SIG-M5 (cell line): ENCODE results near the gene ARID1B.

ENCODE experiments used
- DNase-seq: peaks from one replicate; lab custom pipeline; 2025; lab: John Stamatoyannopoulos, UW

Gene ARID1B

DNA sequence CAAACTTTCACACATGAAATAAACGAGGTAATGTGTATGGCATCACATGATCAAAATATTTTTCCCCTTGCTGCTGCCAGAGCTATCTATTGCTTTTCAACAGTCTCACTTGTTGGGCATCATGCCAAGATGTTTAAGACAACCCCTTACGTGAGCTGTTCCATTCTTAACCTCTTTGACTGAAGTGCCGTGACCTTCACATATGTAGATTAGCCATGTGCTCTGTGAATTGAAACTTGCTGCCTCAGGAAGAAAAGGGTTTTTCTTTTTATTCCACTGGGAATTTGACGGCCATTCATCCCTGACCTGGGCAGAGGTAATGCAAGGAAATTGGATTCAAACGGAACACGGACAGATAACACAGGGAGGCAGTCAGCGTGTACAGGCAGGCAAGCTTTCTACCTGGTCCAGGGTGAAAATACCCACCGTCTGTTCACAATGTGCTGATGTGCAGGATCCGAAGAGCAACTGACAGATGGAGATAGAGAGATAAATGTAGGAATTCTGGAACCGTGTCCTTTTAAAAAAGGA, 14.2 kb downstream of the ARID1B start:
- DNase-seq, result no peak

DNA sequence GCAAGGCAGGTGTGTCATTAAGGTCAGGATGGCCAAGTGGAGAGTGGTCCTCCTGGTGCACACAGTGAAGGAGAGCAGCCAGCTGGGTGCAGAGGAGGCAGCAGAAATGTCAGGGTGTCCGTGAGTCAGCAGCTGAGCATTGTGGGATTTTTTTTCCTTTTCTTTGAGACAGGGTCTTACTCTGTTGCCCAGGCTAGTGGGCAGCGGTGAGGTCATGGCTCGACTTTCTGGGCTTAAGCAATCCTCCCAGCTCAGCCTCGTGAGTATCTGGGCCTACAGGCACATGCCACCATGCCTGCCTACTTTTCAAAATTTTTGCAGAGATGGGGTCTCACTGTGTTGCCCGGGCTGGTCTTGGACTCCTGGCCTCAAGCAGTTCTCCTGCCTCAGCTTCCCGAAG, 16.0 kb downstream of the ARID1B start:
- no peak for DNase-seq

DNA sequence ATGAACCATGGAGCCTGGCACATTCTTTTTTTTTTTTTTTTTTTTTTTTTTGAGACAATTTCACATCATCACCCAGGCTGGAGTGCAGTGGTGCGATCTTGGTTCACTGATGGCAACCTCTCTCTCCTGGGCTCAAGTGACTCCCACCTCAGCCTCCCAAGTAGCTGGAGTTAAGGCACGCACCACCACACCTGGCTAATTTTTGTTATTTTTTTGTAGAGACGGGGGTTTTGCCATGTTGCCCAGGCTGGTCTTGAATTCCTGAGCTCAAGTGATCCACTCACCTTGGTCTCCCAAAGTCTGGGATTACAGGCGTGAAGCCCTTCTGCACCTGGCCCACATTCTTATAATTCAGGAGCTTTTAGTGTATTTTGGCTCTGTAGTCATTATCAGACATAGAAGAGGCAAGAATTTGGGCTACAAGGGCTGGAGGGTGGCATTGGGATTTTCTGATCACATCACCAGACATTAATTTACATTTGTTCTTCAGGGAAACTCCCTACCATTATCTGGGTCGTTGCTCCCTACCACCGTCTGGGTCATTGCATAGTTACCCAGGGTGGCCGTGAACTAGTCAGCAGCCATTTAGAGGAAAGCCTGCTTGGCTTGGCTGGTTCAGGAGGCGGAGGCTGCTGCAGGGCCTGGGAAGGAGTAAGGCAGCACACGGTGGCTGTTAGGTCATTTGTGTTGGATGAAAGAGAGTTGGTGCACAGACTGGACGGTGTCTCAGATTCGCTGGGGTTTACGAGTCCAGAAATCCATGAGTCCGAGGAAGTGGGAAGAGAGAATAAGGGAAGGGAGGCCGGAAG, 17.6 kb downstream of the ARID1B start:
- no peak for DNase-seq

DNA sequence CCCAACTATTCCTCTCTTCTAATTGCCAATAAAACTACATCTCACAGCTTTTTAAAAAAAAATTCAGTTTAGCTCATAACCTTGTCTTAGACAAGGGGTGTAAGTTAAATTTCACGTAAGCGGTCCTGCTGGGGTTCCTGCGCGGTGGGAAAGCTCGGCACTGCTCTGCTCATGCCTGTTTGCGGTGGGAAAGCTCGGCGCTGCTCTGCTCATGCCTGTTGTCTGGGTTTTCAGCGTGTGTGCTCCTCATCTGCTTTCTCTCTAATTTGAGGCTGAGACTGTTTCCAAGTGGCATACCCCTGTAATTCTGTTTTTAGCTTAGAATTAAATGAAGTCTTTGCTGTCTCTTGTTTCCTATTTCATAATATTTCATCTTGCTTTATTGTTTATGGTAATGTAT, 18.6 kb downstream of the ARID1B start:
- DNase-seq, result no peak

- DNase-seq, result no peak
Observed at GRCh38 chr6:156796627-156797026, 19.4 kb downstream of the ARID1B start.

DNA sequence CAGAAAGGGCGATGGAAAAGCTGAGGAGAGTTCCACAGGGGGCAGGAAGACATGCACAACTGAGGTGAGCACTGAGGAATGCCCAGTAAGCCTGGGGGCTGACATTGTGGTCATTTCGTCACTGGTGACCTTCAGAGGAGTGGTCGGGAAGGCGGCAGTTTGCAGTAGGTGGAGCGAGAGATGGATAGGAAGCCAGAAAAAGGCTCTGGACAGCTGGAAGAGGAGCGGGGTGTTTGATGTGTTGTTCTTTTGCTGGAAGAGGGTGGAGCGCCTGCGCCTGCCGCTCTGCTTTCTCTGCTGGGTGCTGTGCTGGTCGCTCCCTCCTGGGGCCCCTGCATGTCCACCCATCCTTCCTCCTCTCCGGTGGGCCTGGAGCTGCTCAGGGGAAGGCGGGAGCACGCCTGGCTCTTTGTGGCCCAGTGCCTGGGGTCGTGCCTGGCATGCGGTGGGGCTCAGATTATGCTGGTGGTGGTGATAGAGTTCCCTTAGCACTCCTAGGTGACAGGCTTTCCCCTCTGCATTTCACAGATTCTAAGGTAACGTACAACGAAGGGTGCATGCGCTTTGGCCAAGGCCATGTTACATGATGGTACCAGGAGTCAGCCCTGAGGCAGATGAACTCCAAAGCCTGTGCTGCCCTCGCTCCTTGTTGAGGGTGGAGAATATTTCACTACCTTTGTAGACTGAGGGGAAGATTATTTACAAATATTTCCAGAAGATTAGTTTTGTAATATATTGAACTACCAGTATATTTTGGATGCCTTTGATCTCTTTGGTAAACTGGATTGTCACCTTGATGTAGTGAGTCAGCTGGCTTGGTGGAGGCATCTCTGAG, 20.9 kb downstream of the ARID1B start:
- DNase-seq, result no peak

GRCh38 chr6:156801712-156802111, 24.5 kb downstream of the ARID1B start:
- DNase-seq, result no peak

- DNase-seq, result no peak
Observed at GRCh38 chr6:156803353-156803752, 26.2 kb downstream of the ARID1B start.

DNA sequence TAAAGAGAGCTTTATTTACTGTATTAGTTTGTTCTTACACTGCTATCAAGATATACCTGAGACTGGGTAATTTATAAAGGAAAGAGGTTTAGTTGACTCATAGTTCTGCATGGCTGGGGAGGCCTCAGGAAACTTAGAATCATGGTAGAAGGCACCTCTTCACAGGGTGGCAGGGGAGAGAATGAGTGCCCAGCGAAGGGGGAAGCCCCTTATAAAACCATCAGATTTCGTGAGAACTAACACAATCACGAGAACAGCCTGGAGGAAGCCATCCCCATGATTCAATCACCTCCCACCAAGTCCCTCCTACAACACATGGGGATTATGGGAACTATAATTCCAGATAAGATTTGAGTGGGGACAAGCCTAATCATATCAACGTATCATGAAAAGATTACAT, 27.2 kb downstream of the ARID1B start:
- DNase-seq, result no peak

- no peak for DNase-seq
Observed at GRCh38 chr6:156806155-156806554, 29.0 kb downstream of the ARID1B start.

- DNase-seq, result no peak
Observed at GRCh38 chr6:156807028-156807427, 29.9 kb downstream of the ARID1B start.

DNA sequence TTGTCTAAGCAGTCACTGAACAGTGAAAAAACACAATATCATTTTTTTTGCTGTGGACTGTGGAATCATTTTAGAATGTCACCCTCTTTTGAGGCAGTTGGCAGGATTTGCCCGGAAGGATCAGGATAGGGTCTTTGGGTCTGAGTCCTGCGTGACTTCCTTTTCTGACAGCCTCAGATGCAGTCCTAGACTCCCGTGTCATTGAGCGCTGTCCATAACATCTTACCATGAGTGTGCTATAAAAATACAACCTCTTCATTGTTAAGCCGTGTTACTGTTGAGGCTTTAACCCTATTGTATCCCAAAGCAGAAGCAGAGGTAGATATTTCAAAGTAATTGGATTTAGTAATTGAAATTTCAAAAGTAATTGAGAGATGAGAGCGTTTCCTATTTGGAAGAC, 30.6 kb downstream of the ARID1B start:
- no peak for DNase-seq

- no peak for DNase-seq
Observed at GRCh38 chr6:156808287-156808686, 31.1 kb downstream of the ARID1B start.

GRCh38 chr6:156809034-156809433, 31.9 kb downstream of the ARID1B start:
- DNase-seq, result no peak

GRCh38 chr6:156809446-156810178, 32.4 kb downstream of the ARID1B start:
- DNase-seq, result no peak

DNA sequence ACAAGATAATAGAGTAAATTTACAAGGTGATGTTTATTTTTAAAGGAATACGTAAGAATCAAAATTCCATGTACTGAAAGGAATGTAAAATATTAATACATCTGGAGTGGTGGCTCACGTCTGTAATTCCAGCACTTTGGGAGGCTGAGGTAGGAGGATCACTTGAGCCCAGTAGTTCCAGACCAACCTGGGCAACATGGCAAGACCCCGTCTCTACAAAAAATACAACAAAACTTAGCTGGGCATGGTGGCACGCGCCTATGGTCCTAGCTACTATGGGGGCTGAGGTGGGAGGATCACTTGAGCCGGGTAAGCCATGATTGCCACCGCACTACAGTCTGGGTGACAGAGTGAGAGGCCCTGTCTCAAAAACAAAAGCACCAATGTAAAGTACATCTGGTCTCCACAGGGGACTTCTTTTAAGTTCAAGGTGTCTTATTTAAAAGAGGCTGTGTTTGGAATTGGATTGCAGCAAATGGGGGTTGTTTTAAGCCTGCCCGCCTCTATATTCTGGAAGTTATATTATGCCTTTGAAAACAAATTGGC, 36.9 kb downstream of the ARID1B start:
- DNase-seq, result no peak

- DNase-seq, result no peak
Observed at GRCh38 chr6:156816505-156816904, 39.3 kb downstream of the ARID1B start.

DNA sequence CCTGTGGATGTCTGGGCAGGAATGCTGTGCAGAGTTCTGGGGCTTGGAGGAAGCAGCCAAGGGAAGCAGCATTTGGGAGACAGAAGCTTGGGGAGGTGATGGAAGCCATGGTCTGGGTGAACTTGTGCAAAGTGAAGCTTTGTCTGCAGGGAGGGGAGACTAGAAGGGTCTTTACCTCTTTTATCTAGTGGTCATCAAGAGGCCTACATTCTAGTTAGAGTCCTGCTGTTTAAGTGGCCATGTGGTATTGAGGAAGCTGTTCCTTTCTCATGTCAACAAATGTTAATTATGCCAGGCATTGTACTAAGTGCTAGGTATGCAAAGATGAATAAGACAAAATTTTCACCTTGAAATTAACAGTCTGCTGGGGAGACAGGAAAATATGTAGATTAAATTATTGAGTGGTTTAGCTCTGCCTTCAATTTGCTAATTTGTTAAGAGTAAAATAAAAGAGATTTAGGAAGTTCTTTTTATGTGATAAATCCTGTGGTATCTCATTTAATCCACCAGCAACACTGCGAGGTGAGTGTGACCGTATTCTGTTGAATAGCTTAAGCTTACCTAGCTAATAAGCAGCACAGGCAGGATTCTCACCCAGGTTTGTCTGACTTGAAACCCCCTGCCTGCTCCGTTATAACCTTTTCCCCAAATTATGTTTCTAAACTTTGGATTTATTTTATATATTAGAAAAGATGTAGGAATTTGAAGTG, 43.1 kb downstream of the ARID1B start:
- DNase-seq, result no peak

GRCh38 chr6:156821707-156822106, 44.5 kb downstream of the ARID1B start:
- DNase-seq, result no peak

- DNase-seq, result no peak
Observed at GRCh38 chr6:156822747-156823206, 45.6 kb downstream of the ARID1B start.

GRCh38 chr6:156824142-156824541, 47.0 kb downstream of the ARID1B start:
- DNase-seq, result no peak
